SU-DHL-6 (cell line): Measurements from ENCODE around the gene ATG4A.

ENCODE experiments used
- CTCF ChIP-seq: fragments of 200-600 bp; sonication (generic); IDR thresholded peaks from one replicate; pipeline ENCODE4 v1.5.1; 2017; ENCODE audit warnings: antibody characterized with exemption, mild to moderate bottlenecking, low read length, moderate library complexity; ENCODE audit not compliant: insufficient read depth, poor library complexity, severe bottlenecking
- EZH2phosphoT487 ChIP-seq: fragments of 200-600 bp; sonication (generic), shearing (Covaris generic); conservative IDR thresholded peaks from 2 replicates; pipeline ENCODE4 v1.6.1; 2018; ENCODE audit warnings: mild to moderate bottlenecking, antibody characterized with exemption, low read length, moderate library complexity, mixed read lengths

- no peak for TF ChIP-seq CTCF
- no peak for TF ChIP-seq EZH2phosphoT487
Measured at GRCh38 chrX:108123591-108124366, 32.2 kb downstream of the ATG4A start.
